DLD1 (cell line): ENCODE data around the gene TRPM2.

Experiments used
- in situ Hi-C: cut with HindIII; loops from 2 replicates; pipeline ENCODE4 v1.10.0; 2017; ENCODE audit warnings: low sequenced_read_pairs

Gene TRPM2

GRCh38 chr21:44424608-44425306 is 71.3 kb downstream of the TRPM2 start:
- in situ Hi-C loops = no loop called here

- in situ Hi-C loops = no loop called here
Measured at GRCh38 chr21:44425307-44425894, 72.0 kb downstream of the TRPM2 start.

- in situ Hi-C loops = no loop called here
Measured at GRCh38 chr21:44425895-44426662, 72.7 kb downstream of the TRPM2 start.

DNA sequence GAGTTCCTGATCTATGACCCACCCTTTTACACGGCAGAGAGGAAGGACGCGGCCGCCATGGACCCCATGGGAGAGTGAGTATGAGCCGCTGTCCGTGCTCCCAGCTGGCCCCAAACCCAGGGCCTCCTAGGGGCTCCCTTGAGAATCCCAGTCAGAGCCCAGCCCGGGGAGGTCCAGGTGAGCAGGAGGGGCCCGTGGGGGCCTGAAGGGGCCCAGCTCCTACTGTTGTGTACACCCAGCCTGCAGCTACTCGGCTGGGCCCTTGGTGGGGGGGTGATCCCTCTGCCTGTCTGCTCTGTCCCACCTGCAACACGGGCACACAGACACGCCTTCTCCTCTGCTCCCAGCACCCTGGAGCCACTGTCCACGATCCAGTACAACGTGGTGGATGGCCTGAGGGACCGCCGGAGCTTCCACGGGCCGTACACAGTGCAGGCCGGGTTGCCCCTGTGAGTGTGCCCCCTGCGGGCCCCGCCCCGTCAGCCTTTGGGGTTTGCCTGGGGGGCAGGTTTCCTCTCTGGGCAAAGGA is 73.3 kb downstream of the TRPM2 start:
- in situ Hi-C loops = no loop called here

DNA sequence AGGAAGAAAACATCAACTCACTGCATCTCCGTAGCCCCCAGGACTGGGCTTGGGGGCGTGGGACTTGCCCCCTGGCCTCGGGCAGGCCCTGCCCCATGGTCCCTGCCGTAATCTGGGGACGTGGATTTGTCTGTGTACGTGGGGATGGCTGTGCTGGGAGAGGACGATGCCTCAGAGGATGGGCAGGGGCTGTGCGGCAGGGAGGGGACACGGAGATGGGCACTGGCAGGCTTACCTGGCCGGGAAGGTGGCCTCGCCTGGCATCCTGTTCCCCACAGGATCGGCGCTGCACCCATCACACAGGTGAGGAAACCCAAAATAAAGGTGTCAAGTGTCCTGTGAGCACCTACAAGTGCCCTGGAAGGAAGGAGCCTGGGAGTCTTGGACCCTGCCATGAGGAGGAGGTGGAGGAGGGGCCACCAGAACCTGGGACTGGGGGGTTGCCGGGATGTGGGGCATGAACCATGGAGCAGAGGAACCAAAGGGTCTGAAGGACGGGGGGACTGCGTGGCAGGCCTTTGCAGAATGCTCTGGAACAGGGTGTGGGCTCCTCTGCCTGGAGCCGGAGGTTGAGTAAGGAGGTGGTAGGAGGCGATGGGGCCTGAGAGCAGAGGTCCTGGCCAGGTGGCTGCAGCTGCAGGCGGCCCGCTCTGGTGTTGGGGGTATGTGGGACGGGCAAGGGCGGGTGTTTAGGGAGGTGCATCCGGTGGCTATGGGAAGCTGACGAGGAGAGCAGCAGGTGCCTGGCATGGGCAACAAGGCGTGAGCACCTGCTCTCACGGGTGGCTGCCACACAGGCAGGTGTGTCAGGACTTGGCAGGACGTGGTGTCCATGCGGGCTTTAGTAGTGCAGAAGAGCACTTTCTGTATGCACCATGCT is 74.1 kb downstream of the TRPM2 start:
- in situ Hi-C loops = no loop called here

GRCh38 chr21:44428281-44428960 is 75.0 kb downstream of the TRPM2 start:
- in situ Hi-C loops = no loop called here

DNA sequence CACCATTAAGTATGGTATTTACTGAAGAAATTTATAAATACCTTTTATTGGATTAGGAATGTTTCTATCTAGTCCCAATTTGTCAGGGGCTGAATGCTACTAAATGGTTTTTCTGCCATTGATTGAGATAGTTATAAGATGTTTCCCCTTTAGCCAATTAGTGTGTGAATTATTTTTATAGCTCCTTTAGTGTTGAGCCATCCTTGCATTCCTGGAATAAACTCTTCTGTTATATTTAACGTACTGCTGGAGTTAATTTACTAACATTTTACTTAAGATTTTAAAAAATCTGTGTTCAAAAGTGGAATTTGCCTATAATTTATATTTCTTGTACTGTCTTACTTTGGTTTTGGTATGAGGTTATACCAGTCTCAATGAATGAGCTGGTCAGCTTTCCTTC is 76.5 kb downstream of the TRPM2 start:
- in situ Hi-C loops = no loop called here

DNA sequence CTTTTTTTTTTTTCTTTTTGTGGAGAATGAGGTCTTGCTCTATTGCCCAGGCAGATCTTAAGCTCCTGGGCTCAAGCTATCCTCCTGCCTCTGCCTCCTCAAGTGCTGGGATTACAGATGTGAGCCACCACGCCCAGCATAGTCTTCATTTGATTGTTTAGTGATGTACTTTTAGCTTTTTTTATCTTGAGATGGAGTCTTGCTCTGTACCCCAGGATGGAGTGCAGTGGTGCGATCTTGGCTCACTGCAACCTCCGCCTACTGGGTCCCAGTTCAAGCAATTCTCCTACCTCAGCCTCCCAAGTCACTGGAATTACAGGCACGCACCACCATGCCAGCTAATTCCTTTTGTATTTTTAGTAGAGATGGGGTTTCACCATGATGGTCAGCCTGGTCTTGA is 77.9 kb downstream of the TRPM2 start:
- in situ Hi-C loops = no loop called here

DNA sequence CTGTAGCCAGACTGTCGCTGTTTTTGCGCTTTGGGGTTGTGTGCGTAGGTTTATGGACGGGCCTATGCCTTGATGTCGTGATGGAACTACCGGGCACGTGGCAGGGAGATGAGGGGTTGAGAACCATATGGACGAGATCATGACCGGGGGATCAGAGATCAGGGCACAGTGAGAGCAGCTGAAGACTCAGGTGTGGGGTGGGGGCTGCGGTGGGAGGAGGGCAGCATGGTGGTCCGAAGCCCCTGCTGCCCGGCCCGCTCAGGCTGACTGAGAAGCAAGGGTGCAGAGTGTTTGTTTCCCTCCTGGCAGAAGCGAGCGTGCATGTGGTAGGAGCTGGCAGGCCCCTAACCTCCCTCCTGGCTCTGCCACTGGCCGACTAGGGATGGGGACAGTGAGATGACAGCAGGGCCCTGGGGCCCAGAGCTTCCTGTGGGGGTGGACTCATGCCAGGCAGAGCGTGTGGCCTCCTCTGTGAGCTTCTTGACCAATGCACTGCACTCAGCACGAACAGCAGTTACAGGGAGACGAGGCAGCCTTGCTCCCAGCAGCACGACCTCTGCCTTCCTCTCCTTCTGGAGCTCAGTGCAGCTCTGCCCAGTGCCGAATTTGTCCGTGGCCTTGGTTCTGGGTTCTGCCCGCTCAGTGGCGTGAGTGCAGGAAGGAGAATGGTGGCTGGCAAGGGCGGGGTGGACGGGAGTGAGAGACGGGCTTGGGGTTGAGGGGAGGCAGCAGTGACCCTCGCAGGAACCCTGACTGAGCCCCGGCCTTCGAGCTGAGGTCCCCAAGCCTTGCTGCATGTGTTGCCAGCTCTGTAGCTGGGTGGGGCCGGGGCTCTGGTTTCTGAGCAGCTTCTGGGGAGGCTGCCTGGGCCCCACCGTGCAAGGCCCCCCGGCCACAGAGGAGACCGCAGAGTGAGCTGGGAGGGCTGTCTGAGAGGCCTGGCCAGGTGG is 79.7 kb downstream of the TRPM2 start:
- in situ Hi-C loops = no loop called here

DNA sequence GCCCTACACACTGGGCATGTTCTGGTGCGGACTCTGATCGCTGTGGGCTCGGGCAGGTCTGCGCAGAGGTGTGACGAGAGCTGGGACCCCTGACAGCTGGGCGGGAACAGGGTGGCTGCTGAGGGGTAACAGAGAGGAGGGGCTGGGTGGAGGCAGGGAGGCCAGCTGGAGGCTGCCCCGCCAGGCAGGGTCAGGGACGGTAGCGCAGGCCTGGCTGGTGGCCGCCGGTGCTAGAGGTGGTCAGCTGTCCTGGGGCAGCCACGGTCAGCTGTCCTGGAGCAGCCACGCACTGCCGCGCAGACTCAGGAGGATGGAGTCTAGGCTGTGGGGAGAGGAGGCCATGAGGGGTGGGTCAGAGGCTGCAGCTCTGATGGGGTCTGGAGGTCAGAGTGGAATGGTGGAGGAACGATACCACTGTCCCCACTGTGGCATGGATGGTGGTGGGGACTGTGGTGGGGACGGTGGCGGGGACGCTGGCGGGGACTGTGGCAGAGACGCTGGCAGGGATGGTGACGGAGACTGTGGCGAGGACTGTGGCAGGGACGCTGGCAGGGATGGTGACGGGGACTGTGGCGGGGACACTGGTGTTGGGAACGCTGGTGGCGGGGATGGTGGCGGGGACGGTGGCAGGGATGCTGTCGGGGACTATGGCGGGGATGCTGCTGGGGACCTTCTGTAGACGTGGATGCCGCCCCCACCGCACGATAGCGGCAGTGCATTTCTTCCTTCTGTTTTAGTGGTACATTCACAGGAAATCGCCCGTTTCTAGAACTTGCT is 80.6 kb downstream of the TRPM2 start:
- in situ Hi-C loops = no loop called here

- in situ Hi-C loops = no loop called here
Measured at GRCh38 chr21:44434568-44434925, 81.1 kb downstream of the TRPM2 start.

GRCh38 chr21:44434936-44435635 is 81.7 kb downstream of the TRPM2 start:
- in situ Hi-C loops = no loop called here

GRCh38 chr21:44436111-44436611 is 82.7 kb downstream of the TRPM2 start:
- in situ Hi-C loops = no loop called here

GRCh38 chr21:44436958-44437357 is 83.5 kb downstream of the TRPM2 start:
- in situ Hi-C loops = no loop called here

GRCh38 chr21:44437371-44437695 is 83.9 kb downstream of the TRPM2 start:
- in situ Hi-C loops = no loop called here

DNA sequence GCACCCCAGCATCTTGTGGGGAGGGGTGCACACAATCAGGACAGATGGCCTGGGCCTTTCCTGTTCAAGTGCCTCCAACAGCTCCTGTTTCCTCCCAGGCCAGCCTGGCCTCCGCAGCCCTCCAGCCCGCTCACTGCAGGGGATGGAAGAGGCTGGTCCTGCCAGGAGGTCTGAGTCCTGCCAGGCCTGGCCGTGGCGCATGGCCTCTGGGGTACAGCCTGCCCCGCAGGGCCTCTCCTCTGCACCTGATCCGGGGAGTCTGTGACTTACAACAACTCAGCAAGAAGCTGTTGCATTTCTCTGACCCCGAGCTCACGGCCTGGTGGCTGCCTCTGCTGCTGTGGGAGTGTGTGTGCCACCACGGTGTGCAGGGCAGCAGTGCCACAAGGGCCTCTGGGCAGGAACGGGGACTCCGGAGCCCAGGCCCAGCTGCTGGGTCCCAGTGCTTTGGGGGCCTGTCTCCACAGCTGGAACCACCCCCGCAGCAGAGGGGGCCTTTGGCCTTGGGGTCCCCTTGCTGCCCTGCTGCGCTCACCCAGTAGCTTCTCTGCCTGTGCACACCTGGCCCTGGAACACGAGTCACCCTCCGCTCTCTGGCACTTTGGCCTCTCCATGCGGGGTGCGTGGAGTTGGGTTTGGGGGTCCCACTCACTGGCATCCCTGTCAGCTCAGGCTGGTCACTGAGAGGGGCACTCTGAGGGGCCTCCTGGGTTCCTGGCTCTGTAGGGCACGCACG is 84.4 kb downstream of the TRPM2 start:
- in situ Hi-C loops = no loop called here

- in situ Hi-C loops = no loop called here
Measured at GRCh38 chr21:44438531-44439210, 85.2 kb downstream of the TRPM2 start.
